Stimulated activated CD8-positive, alpha-beta memory T cell treated with anti-CD3 and anti-CD28 coated beads, Interleukin-4, amount 100 ng/mL, for 48 hours (primary cell): ENCODE results near the gene ADGB.

ENCODE experiments used
- DNase-seq: peaks from one replicate; pipeline ENCODE4 v3.0.0-alpha.2; 2020

ADGB gene

DNA sequence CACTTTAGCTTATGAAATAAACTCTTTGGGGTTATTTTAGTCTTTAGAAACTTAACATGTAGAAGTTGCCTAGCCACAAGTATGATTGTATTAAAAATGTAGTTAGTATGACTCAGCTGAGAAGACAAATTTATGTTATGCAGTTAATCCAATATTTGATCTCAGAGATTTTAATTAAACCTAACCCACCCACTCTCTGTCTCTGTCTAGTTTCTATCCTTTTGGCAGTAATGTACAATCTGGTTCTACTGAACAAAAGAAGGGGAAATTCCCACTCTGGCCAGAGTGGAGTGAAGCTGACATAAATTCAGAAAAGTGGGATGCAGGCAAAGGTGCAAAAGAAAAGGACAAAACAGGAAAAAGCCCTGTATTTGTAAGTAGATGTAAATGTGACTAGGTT, 36.4 kb downstream of the ADGB start:
- no peak for DNase-seq

DNA sequence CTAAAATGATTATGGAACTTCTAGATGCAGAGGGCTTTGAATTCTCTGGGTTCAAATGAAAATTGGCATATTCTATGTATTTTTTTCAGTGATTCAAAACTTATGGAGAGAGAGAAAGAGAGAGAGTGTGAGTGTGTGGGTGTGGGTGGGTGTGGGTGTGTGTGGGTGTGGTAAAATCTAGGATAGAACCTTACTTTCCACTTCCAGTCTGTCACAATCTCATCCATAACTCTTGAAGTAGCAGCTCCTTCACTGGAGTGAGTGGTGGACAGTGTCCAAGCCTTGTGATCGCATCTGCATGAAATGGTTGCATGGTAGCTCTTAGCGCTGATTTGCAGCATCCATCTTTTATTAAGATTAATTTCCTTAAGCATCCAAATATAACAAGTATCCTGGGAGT, 37.7 kb downstream of the ADGB start:
- no peak for DNase-seq

DNA sequence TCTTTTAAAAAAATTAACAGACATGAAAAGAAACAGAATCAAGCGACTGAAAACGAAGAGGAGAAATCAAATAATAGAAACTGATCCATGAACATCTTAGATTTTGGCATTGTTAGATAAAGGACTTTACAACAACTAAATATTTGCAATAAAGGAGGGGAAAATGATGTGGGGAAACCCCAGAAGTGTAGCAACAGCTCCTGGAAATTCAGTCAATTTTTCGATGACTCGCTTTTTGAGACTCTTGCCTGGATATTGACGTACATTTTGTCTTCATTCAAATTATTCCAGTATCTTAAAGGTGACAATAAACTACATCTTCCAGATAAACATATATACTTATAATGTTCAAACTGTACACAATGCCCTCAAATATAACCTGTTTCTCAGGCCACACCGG, 44.1 kb downstream of the ADGB start:
- no peak for DNase-seq

- DNase-seq, result no peak
These were observed 52.2 kb downstream of the ADGB start for GRCh38 chr6:146650799-146651481.

GRCh38 chr6:146651482-146651863, 52.7 kb downstream of the ADGB start:
- DNase-seq, result no peak

DNA sequence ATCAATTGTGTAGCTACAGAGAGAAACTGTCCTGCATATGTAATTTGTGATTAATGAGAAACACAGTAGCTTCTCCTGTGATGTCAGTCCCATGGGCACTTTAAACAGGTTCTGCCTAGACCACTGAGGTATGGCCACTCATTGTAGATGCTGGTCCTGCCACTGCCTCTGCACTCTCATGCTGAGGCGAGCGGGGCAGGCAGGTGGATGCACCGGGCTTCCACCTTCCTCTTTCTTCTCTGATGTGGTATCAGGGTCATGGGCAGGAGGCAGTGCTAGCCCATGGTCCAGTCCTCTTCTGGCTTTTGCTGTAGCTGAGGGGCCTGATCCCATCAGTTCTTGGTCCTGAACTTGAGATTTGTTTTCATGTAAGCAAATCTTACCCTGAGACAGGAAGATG, 58.7 kb downstream of the ADGB start:
- DNase-seq, result no peak

- DNase-seq, result no peak
These were observed 66.1 kb downstream of the ADGB start for GRCh38 chr6:146664871-146665360.

DNA sequence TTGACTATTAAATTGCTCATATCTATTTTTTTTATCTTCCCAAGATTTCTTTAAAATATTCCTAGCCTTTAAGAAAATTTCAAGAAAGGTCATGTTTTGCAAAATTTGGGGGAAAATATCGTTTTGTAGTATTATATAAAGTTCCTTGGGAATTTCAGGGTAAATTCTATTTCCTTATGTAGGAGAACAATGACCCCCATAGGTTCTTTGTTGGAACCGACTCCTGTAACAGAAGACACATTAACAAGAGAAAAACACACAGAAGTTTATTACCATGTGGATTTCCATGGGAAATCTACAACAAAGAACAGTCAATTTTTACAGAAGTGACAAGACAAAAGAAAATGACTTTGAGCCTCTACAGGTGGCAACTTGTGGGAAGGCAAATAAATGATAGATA, 68.1 kb downstream of the ADGB start:
- no peak for DNase-seq

DNA sequence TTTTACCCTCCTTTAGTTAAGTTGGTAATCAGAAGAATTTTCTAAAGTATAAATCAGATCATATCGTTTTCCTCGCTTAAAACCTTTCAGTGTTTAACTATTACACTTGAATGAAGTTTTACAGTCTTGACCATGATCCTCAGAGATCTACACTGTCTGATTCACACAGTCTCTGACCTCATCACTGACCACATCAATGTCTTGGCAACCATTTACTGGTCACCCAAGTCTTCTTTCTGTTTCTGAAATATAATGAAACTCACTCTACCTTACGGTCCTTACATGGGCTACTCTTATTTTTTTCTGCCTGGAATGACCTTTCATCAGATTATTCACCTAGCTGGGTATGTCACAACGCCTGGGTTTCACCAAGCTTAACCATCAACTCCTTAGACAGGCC, 71.4 kb downstream of the ADGB start:
- DNase-seq, result no peak

DNA sequence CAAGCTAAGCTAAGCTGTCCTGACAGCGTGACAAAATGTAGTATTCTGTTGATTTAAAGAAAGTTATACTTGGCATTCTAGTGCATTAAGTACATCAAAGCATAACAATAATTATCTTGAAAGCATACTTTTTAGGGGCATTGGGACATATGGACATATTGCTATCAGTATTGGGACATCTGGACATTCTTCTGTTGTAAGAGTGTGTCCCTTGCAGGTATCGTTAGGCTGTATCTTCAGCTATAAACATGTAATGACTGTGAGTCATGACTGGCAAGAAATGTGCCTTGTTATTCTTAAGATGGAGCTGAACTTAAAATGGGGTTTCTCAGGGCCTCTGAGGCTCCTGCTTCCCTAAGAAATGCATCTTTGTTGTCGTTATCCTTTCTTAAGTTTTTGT, 74.3 kb downstream of the ADGB start:
- DNase-seq, result no peak

- DNase-seq, result no peak
These were observed 80.6 kb downstream of the ADGB start for GRCh38 chr6:146679386-146679785.

GRCh38 chr6:146682919-146683318, 84.1 kb downstream of the ADGB start:
- DNase-seq, result no peak

- no peak for DNase-seq
These were observed 91.0 kb downstream of the ADGB start for GRCh38 chr6:146689806-146690205.

DNA sequence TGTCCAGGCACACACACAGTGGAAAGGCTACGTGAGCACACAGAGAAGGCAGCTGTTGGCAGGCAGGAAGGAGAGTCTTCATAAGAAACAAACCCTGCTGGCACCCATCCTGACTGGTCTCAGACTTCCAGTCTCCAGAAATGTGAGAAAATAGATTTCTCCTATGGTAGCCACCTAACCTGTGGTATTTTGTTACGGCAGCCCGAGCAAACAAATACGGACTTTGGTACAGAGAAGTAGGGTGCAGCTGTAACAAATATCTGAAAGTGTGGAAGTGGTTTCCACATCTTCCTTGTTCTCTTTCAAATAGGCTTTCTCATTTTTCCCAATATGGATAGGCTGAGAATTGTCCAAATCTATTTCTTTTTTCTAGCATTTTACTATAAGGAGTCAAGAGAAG, 94.6 kb downstream of the ADGB start:
- DNase-seq, result no peak

- no peak for DNase-seq
These were observed 99.1 kb downstream of the ADGB start for GRCh38 chr6:146697921-146698320.

GRCh38 chr6:146700078-146700686, 101.4 kb downstream of the ADGB start:
- DNase-seq, result peak; percentile 40

GRCh38 chr6:146701632-146702031, 102.9 kb downstream of the ADGB start:
- DNase-seq, result no peak

DNA sequence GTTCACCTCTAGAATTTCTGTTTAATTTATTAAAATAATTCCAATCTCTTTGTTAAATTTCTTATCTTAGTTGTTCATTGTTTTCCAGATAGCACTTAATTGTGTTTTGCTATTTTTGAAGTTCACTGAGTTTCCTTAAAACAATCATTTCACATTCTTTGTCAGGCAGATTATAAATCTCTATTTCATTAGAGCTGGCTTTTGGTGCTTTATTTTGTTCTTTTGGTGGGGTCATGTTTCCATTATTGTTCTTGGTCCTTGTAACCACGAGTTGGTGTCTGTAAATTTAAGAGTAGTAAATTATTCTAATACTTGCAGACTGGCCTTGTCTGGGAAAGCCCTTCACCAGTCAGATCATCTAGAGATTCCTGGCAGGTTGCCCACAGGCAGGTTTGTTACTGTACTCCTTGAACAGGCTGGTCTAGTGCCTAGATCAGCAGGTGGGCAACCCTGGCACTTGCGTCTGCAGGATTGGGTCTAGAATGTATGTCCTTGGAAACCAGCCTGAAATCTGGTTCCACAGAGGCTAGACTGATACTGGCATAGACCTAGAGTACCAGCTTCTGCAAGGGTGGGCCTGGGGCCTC, 110.4 kb downstream of the ADGB start:
- no peak for DNase-seq

DNA sequence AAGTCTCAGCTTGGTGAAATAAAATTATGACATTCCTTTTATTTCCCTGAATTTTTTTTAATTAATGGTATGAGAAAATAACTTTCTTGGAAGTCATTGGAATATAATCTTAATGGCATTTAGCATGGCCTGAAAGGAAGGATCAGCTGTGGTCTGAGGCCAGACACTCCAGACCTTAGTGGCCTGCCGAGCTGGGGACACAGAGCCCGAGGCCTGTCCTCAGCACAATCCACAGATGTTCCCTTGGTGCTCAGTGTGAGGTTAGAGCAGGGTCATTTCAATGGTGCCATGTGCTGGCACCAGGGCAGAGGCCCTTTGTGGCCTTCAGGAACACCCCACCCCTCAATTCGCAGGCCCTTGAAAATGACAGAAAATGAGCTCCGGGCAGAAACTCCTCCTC, 120.6 kb downstream of the ADGB start:
- DNase-seq, result no peak

GRCh38 chr6:146739696-146740095, 140.9 kb downstream of the ADGB start:
- no peak for DNase-seq

GRCh38 chr6:146741609-146742008, 142.8 kb downstream of the ADGB start:
- no peak for DNase-seq

DNA sequence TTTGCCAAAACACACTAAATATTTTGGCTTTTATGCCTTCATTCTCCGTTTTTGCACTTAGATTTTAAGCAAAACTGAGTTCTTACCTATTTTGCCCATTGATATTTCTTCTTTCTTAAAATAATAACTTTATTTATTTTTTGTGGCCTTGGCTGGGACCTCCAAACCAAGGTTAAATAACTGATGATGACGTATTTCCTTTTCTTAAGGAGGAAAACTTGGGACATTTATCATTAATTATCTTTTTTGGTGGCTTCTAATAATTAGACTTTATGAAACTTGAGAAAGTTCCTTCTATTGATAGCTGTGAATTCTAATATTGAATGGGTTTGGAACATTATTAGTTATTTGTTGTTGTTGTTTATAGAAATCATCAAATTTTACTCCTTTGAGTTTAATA, 154.5 kb downstream of the ADGB start:
- DNase-seq, result no peak

GRCh38 chr6:146767632-146768031, 168.9 kb downstream of the ADGB start:
- no peak for DNase-seq

DNA sequence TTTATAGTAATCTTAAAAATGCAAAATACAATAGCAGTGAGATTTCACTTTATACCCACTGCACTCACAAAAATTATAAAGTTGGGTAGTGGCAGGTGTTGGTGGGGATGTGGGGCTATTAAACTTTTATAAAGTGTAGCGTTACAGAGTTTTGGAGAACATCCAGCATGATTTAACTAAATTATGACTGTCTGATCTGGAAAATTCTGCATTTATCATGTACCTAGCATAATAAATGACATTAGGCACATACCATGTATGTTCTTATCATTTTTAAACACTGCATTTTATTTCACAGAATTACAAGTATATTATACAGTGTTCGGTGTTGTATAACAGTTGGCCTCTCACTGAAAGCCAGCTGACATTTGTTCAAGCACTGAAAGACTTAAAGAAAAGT, 169.9 kb downstream of the ADGB start:
- no peak for DNase-seq
